GM12878 (cell line): ENCODE measurements around the gene MYCN. TPM values are rescaled to one million over a fixed set of nuclear protein-coding genes. Genes with fewer than 3 reads are reported as not detected.

Experiments used
- ATAC-seq: fragments of 200-7000 bp; cut with Tn5 transposase; 3 replicates; pipeline ENCODE4 v1.9.1; 2020; ENCODE audit warnings: mild to moderate bottlenecking, moderate library complexity
- BruUV-seq: library from RNA; stranded (reverse); fragments of 400-500 nt; replicated peaks from 2 replicates; lab custom pipeline; 2021; lab: Mats Ljungman, UMichigan
- CTCF ChIA-PET: fragments of 300-600 bp; sonication (Branson Sonifier 250); formaldehyde crosslinking; extraction: SDS; loops from one replicate; lab custom pipeline; 2021; ENCODE audit warnings: inconsistent platforms; lab: Yijun Ruan, JAX
- POLR2A ChIA-PET: fragments of 350-600 bp; formaldehyde crosslinking; extraction: SDS; loops from one replicate; lab custom pipeline; 2021; ENCODE audit warnings: inconsistent platforms; lab: Charles Lee
- RAD21 ChIA-PET: fragments of 300-600 bp; sonication (Branson Sonifier 250); formaldehyde crosslinking; loops from one replicate; lab custom pipeline; 2023; ENCODE audit warnings: antibody characterized with exemption; ENCODE audit not compliant: unreplicated experiment; lab: Charles Lee
- SMC1A ChIA-PET: fragments of 300-600 bp; sonication (Branson Sonifier 250); formaldehyde crosslinking; loops from one replicate; lab custom pipeline; 2023; ENCODE audit not compliant: unreplicated experiment, uncharacterized antibody; lab: Charles Lee
- DNase-seq: peaks from one replicate; pipeline ENCODE4 v3.0.0-alpha.2; 2011; ENCODE audit warnings: low read depth, low spot score
- FAIRE-seq: peaks from 3 replicates; lab custom pipeline; 2011; peaks lifted over from hg19 to GRCh38; lab: Jason Lieb, UNC
- H2AFZ ChIP-seq: 2 replicates; pipeline ENCODE4 v1.6.0; 2011; ENCODE audit warnings: low read depth, low read length, control low read depth; ENCODE audit not compliant: control insufficient read depth
- H3K27ac ChIP-seq: 2 replicates; pipeline ENCODE4 v1.5.1; 2011; ENCODE audit warnings: control low read depth; ENCODE audit not compliant: control insufficient read depth, insufficient read depth
- H3K27me3 ChIP-seq, 2 experiments: replicated peaks in 1 of 2; 2 replicates each; pipeline versions ENCODE4 v1.6.0 to v1.6.1; 2011; ENCODE audit warnings: low read length in 1 of 2; ENCODE audit not compliant: control insufficient read depth in 2 of 2, insufficient read depth in 2 of 2
- H3K36me3 ChIP-seq, 2 experiments: 2 replicates each; pipeline ENCODE4 v1.5.1; 2011; ENCODE audit warnings: low read length in 1 of 2; ENCODE audit not compliant: control insufficient read depth in 2 of 2, insufficient read depth in 2 of 2
- H3K4me1 ChIP-seq: 2 replicates; pipeline ENCODE4 v1.6.1; 2011; ENCODE audit warnings: mild to moderate bottlenecking, low read length, moderate library complexity, mixed read lengths; ENCODE audit not compliant: control insufficient read depth, insufficient read depth
- H3K4me2 ChIP-seq: 2 replicates; pipeline ENCODE4 v1.6.0; 2011; ENCODE audit warnings: control low read depth; ENCODE audit not compliant: control insufficient read depth, insufficient read depth
- H3K4me3 ChIP-seq: fragments of 200-600 bp; sonication (generic); 2 replicates; pipeline ENCODE4 v1.5.1; 2016
- H3K79me2 ChIP-seq: 2 replicates; pipeline ENCODE4 v1.6.0; 2011; ENCODE audit warnings: low read length; ENCODE audit not compliant: control insufficient read depth, insufficient read depth
- H3K9ac ChIP-seq: 2 replicates; pipeline ENCODE4 v1.8.0; 2011; ENCODE audit warnings: low read length, control low read depth, mixed read lengths; ENCODE audit not compliant: control insufficient read depth, insufficient read depth
- H3K9me3 ChIP-seq: replicated peaks from 3 replicates; pipeline ENCODE4 v1.5.1; 2011; ENCODE audit warnings: mild to moderate bottlenecking, low read length; ENCODE audit not compliant: control insufficient read depth, insufficient read depth
- H4K20me1 ChIP-seq: 2 replicates; pipeline ENCODE4 v1.6.0; 2011; ENCODE audit not compliant: control insufficient read depth, insufficient read depth
- CHD1 ChIP-seq: IDR thresholded peaks from 2 replicates; pipeline ENCODE4 v1.6.1; 2012; ENCODE audit warnings: low read depth, low read length, improper control_type of control experiment
- CREM ChIP-seq: IDR thresholded peaks from 2 replicates; pipeline ENCODE4 v1.6.1; 2014; ENCODE audit warnings: antibody characterized with exemption, low read depth
- E2F4 ChIP-seq: IDR thresholded peaks from 2 replicates; pipeline ENCODE4 v1.6.1; 2012; ENCODE audit warnings: low read depth, low read length, improper control_type of control experiment
- KAT2A ChIP-seq: conservative IDR thresholded peaks from 2 replicates; pipeline ENCODE4 v1.6.1; 2011; ENCODE audit warnings: low read depth, low read length; ENCODE audit not compliant: control insufficient read depth
- MLLT1 ChIP-seq: fragments of 450-650 bp; IDR thresholded peaks from 2 replicates; pipeline ENCODE4 v1.6.1; 2016; ENCODE audit warnings: mild to moderate bottlenecking
- MYB ChIP-seq: fragments of 150-350 bp; IDR thresholded peaks from 2 replicates; pipeline ENCODE4 v1.6.1; 2014; ENCODE audit warnings: mild to moderate bottlenecking, low read depth, low read length, borderline replicate concordance
- PBX3 ChIP-seq: IDR thresholded peaks from 2 replicates; pipeline ENCODE4 v1.6.1; 2011; ENCODE audit warnings: mild to moderate bottlenecking, low read depth, low read length, moderate library complexity; ENCODE audit not compliant: insufficient replicate concordance
- PML ChIP-seq: IDR thresholded peaks from 2 replicates; pipeline ENCODE4 v1.6.1; 2012; ENCODE audit warnings: low read length, inconsistent platforms
- PRDM15 ChIP-seq: fragments of 450-650 bp; formaldehyde crosslinking; IDR thresholded peaks from 2 replicates; pipeline ENCODE4 v1.4.0; 2020; ENCODE audit warnings: mild to moderate bottlenecking, moderate library complexity
- SMAD1 ChIP-seq: fragments of 450-650 bp; IDR thresholded peaks from 2 replicates; pipeline ENCODE4 v1.6.1; 2018; ENCODE audit warnings: mild to moderate bottlenecking, low read depth; ENCODE audit not compliant: partially characterized antibody
- WGBS: methylation state at CpG from one replicate; pipeline ENCODE4 v1.1.6; 2016; ENCODE audit warnings: low lambda C conversion rate; ENCODE audit not compliant: insufficient replicate concordance, insufficient coverage; ENCODE audit errors: missing lambda C conversion rate; 5-methylcytosine and 5-hydroxymethylcytosine counted together
- in situ Hi-C: fragments of 300-500 bp; cut with MboI; formaldehyde crosslinking; loops from 9 replicates; pipeline ENCODE4 v1.14.3; 2018; ENCODE audit warnings: mixed read lengths
- intact Hi-C: fragments of 100-400 bp; cut with micrococcal nuclease; formaldehyde crosslinking; loops from one replicate; pipeline ENCODE4 v1.14.2; 2022; ENCODE audit not compliant: unreplicated experiment
- polyA plus RNA-seq, 11 experiments: library from polyadenylated mRNA; depleted of rRNA in 4 of 11; unstranded in 6 of 11; stranded (reverse) in 5 of 11; fragments of >200 nt; fragmentation: Nextera tagmentation in 4 of 11; fragmentation: Illumina TruSeq in 1 of 11; extraction: Ambion mirVana in 4 of 11; extraction: Trizol in 1 of 11; gene quantifications; 1 replicate in 1 of 11; 2 replicates in 10 of 11; pipeline versions ENCODE4 v1.2.1 to v1.2.3, GENCODE V29; 2011 to 2016; ENCODE audit warnings: inconsistent platforms in 2 of 11, missing spikeins in 2 of 11, low read depth in 1 of 11
- total RNA-seq, 4 experiments: library from RNA; depleted of rRNA in 3 of 4; stranded (reverse); fragments of >200 nt in 3 of 4; fragmentation: Illumina TruSeq in 1 of 4; extraction: Trizol in 1 of 4; gene quantifications; 2 replicates each; pipeline versions ENCODE4 v1.2.1 to v1.2.3, GENCODE V29; 2013 to 2021

MYCN gene
- total and polyA plus RNA-seq, 10 of the 15 experiments (the other 5 are each of a cell fraction or from before 2014, with no cell fraction given): not detected

- DNase-seq (no peak), ATAC-seq (no peak), FAIRE-seq (no peak)
- in situ Hi-C loops: no loop called here
- no peaks in the 10 kb centered on the region for H4K20me1 ChIP-seq
- no peak overlapping the region for H3K9ac ChIP-seq
- ChIA-PET RAD21 (no interaction called here), SMC1A (no interaction called here), POLR2A (no interaction called here), CTCF (no interaction called here)
- H2AFZ ChIP-seq: no peak overlapping the region
- intact Hi-C loops: no loop called here
- H3K27me3 ChIP-seq: peaks cover 0 to 2% of the 10 kb centered on the region in 2 experiments; a peak in 1 of 4 replicates
- H3K4me1 ChIP-seq: no peaks in the 10 kb centered on the region
- TF ChIP-seq PRDM15 (CRISPR knock-in tag) (no peak), CREM (no peak)
- H3K36me3 ChIP-seq: no peaks in the 10 kb centered on the region
- no peak overlapping the region for H3K4me2 ChIP-seq
- H3K27ac ChIP-seq: no peak overlapping the region
- BruUV-seq: no TSS peak
- H3K79me2 ChIP-seq: no peaks in the 10 kb centered on the region
- H3K4me3 ChIP-seq: no peak overlapping the region
- H3K9me3 ChIP-seq: no peaks in the 10 kb centered on the region
- 46% methylated on average over 4 of the region's 4 CpGs for WGBS
These were observed 16.8 kb upstream of the MYCN start for GRCh38 chr2:15923597-15923996.

- no peak for ATAC-seq
- no peaks in the 10 kb centered on the region for H3K4me1 ChIP-seq
- no peak for DNase-seq
- RAD21 ChIA-PET: no interaction called here
- H3K79me2 ChIP-seq: no peaks in the 10 kb centered on the region
- H3K9ac ChIP-seq: no peak overlapping the region
- H2AFZ ChIP-seq: no peak overlapping the region
- H3K27ac ChIP-seq: no peak overlapping the region
- intact Hi-C loops: no loop called here
- SMC1A ChIA-PET: no interaction called here
- in situ Hi-C loops: loop anchor here (25.0 kb wide), 1 partner anchor 836 kb away; no protein-coding TSS in a partner anchor
- no TSS peak for BruUV-seq
- POLR2A ChIA-PET: no interaction called here
- H3K27me3 ChIP-seq: peaks cover 0 to 2% of the 10 kb centered on the region in 2 experiments; a peak in 1 of 4 replicates
- WGBS: 9% methylated on average over 3 of the region's 3 CpGs
- H3K9me3 ChIP-seq: no peaks in the 10 kb centered on the region
- no peak overlapping the region for H3K4me2 ChIP-seq
- no peak for FAIRE-seq
- CTCF ChIA-PET: no interaction called here
- no peaks in the 10 kb centered on the region for H4K20me1 ChIP-seq
- no peak overlapping the region for H3K4me3 ChIP-seq
- H3K36me3 ChIP-seq: no peaks in the 10 kb centered on the region
- TF ChIP-seq SMAD1 (no peak), KAT2A (no peak), E2F4 (no peak), CHD1 (no peak), PBX3 (no peak), MLLT1 (no peak), PML (no peak), MYB (no peak)
These were observed 14.5 kb upstream of the MYCN start for GRCh38 chr2:15925819-15926218.
